ENCODE results near the gene DYNC1LI1.

- no peak for TF ChIP-seq POLR2A (IDR thresholded peaks at IDR 0.05; ENCODE audit: low read length)
- no peak for TF ChIP-seq GATA1 (IDR thresholded peaks at IDR 0.05; ENCODE audit: low read depth, low read length)
These were observed 70.4 kb downstream of the DYNC1LI1 start for GRCh38 chr3:32500231-32500630.
